Measurements from ENCODE around the gene MUSTN1.

Gene MUSTN1

DNA sequence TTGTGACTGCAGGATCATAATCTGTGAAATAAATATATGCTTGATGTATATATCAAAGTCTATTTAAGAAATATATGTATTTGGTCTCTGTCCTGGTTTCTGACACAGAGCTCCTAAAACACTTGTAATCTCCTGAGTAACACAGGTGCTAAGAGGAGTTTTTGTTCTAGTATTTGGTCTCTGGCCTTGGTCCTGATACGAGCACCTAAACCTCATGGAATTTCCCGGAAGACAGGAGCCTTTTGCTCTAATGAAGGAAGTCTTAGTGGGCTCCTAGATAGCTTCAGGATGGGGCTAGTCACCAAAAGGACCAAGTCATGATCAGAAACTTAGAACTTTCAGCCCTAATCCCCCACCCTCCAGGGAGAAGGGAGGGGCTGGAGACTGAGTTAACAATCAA lies 19.2 kb upstream of the MUSTN1 start:
- Histone ChIP-seq H3K4me1 (ENCODE audit: control insufficient read depth, insufficient read depth, low read length, unreplicated experiment) (no peaks in the 10 kb centered on the region), H3K27me3 (ENCODE audit: insufficient read depth, low read length) (no peaks in the 10 kb centered on the region), H3K4me3 (ENCODE audit: low read depth, low read length) (no peak overlapping the region), H3K36me3 (ENCODE audit: insufficient read depth, low read length) (no peaks in the 10 kb centered on the region), H3K79me2 (ENCODE audit: control insufficient read depth, insufficient read depth, low read length, unreplicated experiment) (no peaks in the 10 kb centered on the region), H2AFZ (ENCODE audit: low read length, unreplicated experiment) (no peak overlapping the region), H3K27ac (ENCODE audit: low read depth, low read length) (no peak overlapping the region)

GRCh38 chr3:52852419-52852818 lies 17.6 kb upstream of the MUSTN1 start:
- Histone ChIP-seq H2AFZ (ENCODE audit: low read length, unreplicated experiment) (no peak overlapping the region), H3K27ac (ENCODE audit: low read depth, low read length) (no peak overlapping the region), H3K27me3 (ENCODE audit: insufficient read depth, low read length) (no peaks in the 10 kb centered on the region), H3K4me1 (ENCODE audit: control insufficient read depth, insufficient read depth, low read length, unreplicated experiment) (no peaks in the 10 kb centered on the region), H3K79me2 (ENCODE audit: control insufficient read depth, insufficient read depth, low read length, unreplicated experiment) (no peaks in the 10 kb centered on the region), H3K36me3 (ENCODE audit: insufficient read depth, low read length) (no peaks in the 10 kb centered on the region), H3K4me3 (ENCODE audit: low read depth, low read length) (no peak overlapping the region)

- Histone ChIP-seq H3K79me2 (ENCODE audit: control insufficient read depth, insufficient read depth, low read length, unreplicated experiment) (no peaks in the 10 kb centered on the region), H3K36me3 (ENCODE audit: insufficient read depth, low read length) (no peaks in the 10 kb centered on the region), H2AFZ (ENCODE audit: low read length, unreplicated experiment) (no peak overlapping the region), H3K27ac (ENCODE audit: low read depth, low read length) (no peak overlapping the region), H3K27me3 (ENCODE audit: insufficient read depth, low read length) (no peaks in the 10 kb centered on the region), H3K4me3 (ENCODE audit: low read depth, low read length) (no peak overlapping the region), H3K4me1 (ENCODE audit: control insufficient read depth, insufficient read depth, low read length, unreplicated experiment) (no peaks in the 10 kb centered on the region)
These were observed 16.5 kb upstream of the MUSTN1 start for GRCh38 chr3:52851348-52851747.

DNA sequence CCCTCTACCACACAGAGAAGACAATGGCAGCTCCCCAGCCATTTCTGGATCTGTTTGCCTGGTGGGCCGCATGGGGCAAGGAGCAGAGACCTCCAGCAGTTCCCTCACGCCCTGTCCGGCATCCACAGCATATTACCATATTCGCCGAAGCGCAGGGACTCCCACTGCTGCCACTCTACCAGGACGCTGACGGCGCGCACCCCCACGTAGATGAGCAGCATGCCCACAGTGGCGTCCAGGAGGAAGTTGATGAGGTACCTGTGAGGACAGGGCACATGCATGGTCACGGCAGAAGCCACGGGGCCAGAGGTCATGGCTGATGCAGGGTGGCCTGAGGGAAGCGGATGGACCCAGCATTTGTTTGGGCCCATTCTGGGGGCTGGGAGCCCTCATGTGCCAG lies 14.8 kb upstream of the MUSTN1 start:
- Histone ChIP-seq H3K27me3 (ENCODE audit: insufficient read depth, low read length) (no peaks in the 10 kb centered on the region), H3K4me3 (ENCODE audit: low read depth, low read length) (no peak overlapping the region), H3K79me2 (ENCODE audit: control insufficient read depth, insufficient read depth, low read length, unreplicated experiment) (no peaks in the 10 kb centered on the region), H3K27ac (ENCODE audit: low read depth, low read length) (no peak overlapping the region), H2AFZ (ENCODE audit: low read length, unreplicated experiment) (no peak overlapping the region), H3K36me3 (ENCODE audit: insufficient read depth, low read length) (no peaks in the 10 kb centered on the region), H3K4me1 (ENCODE audit: control insufficient read depth, insufficient read depth, low read length, unreplicated experiment) (no peaks in the 10 kb centered on the region)

DNA sequence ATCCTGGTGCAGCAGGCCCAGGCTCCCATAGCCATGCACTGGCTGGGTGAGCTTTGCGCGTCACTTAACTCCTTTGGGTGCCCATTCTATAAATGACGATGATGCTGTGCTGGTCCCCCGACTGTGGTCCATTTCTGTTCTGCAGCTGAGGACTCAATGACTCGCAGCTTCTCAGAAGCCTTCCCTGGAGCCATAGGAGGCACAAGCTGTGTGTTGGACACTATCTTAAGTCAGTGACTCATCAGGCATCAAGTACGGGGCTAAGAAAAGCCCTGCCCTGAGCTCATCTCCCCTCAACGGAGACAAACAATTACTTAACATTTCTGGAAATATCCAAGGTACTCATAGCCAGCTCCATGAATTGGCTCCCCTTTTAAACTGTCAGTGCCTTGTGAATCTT lies 13.8 kb upstream of the MUSTN1 start:
- Histone ChIP-seq H3K27ac (ENCODE audit: low read depth, low read length) (no peak overlapping the region), H3K27me3 (ENCODE audit: insufficient read depth, low read length) (no peaks in the 10 kb centered on the region), H3K4me3 (ENCODE audit: low read depth, low read length) (no peak overlapping the region), H3K4me1 (ENCODE audit: control insufficient read depth, insufficient read depth, low read length, unreplicated experiment) (no peaks in the 10 kb centered on the region), H2AFZ (ENCODE audit: low read length, unreplicated experiment) (no peak overlapping the region), H3K79me2 (ENCODE audit: control insufficient read depth, insufficient read depth, low read length, unreplicated experiment) (no peaks in the 10 kb centered on the region), H3K36me3 (ENCODE audit: insufficient read depth, low read length) (no peaks in the 10 kb centered on the region)

- no peaks in the 10 kb centered on the region for H3K4me1 ChIP-seq (ENCODE audit: control insufficient read depth, insufficient read depth, low read length, unreplicated experiment)
- H2AFZ ChIP-seq (ENCODE audit: low read length, unreplicated experiment) = no peak overlapping the region
- H3K4me3 ChIP-seq (ENCODE audit: low read depth, low read length) = no peak overlapping the region
- H3K27me3 ChIP-seq (ENCODE audit: insufficient read depth, low read length) = no peaks in the 10 kb centered on the region
- no peaks in the 10 kb centered on the region for H3K36me3 ChIP-seq (ENCODE audit: insufficient read depth, low read length)
- H3K79me2 ChIP-seq (ENCODE audit: control insufficient read depth, insufficient read depth, low read length, unreplicated experiment) = no peaks in the 10 kb centered on the region
- no peak overlapping the region for H3K27ac ChIP-seq (ENCODE audit: low read depth, low read length)
These were observed 12.9 kb upstream of the MUSTN1 start for GRCh38 chr3:52847726-52848125.

GRCh38 chr3:52847241-52847640 lies 12.4 kb upstream of the MUSTN1 start:
- Histone ChIP-seq H3K79me2 (ENCODE audit: control insufficient read depth, insufficient read depth, low read length, unreplicated experiment) (no peaks in the 10 kb centered on the region), H3K4me3 (ENCODE audit: low read depth, low read length) (no peak overlapping the region), H3K27me3 (ENCODE audit: insufficient read depth, low read length) (no peaks in the 10 kb centered on the region), H3K27ac (ENCODE audit: low read depth, low read length) (no peak overlapping the region), H2AFZ (ENCODE audit: low read length, unreplicated experiment) (no peak overlapping the region), H3K4me1 (ENCODE audit: control insufficient read depth, insufficient read depth, low read length, unreplicated experiment) (no peaks in the 10 kb centered on the region), H3K36me3 (ENCODE audit: insufficient read depth, low read length) (no peaks in the 10 kb centered on the region)

DNA sequence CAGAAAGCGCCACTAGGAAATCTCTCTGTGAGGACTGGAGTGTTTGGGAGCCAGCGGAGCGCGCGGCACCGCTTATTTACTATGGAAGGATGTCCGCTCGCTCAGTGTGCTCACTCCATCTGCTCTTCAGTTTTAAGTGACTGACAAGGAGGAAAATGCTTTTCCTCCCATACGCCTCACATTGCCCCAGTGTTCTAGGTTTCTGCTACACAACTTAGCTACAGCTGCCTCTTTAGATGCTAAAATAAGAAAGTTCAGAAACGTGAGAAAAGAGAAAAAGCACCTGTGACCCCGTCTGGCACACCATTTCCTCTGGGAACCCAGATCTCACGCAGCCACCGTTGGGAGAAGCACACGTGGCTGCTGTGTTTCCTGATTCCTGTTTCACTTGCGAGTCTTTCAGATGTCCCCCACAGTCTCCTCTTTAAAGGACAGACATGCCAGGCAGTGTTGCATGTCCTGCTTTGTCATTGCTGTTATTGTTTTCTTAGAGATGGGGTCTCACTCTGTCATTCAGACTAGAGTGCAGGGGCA lies 11.7 kb upstream of the MUSTN1 start:
- Histone ChIP-seq H3K4me1 (ENCODE audit: control insufficient read depth, insufficient read depth, low read length, unreplicated experiment) (no peaks in the 10 kb centered on the region), H2AFZ (ENCODE audit: low read length, unreplicated experiment) (no peak overlapping the region), H3K27me3 (ENCODE audit: insufficient read depth, low read length) (no peaks in the 10 kb centered on the region), H3K4me3 (ENCODE audit: low read depth, low read length) (no peak overlapping the region), H3K27ac (ENCODE audit: low read depth, low read length) (no peak overlapping the region), H3K36me3 (ENCODE audit: insufficient read depth, low read length) (no peaks in the 10 kb centered on the region), H3K79me2 (ENCODE audit: control insufficient read depth, insufficient read depth, low read length, unreplicated experiment) (no peaks in the 10 kb centered on the region)

DNA sequence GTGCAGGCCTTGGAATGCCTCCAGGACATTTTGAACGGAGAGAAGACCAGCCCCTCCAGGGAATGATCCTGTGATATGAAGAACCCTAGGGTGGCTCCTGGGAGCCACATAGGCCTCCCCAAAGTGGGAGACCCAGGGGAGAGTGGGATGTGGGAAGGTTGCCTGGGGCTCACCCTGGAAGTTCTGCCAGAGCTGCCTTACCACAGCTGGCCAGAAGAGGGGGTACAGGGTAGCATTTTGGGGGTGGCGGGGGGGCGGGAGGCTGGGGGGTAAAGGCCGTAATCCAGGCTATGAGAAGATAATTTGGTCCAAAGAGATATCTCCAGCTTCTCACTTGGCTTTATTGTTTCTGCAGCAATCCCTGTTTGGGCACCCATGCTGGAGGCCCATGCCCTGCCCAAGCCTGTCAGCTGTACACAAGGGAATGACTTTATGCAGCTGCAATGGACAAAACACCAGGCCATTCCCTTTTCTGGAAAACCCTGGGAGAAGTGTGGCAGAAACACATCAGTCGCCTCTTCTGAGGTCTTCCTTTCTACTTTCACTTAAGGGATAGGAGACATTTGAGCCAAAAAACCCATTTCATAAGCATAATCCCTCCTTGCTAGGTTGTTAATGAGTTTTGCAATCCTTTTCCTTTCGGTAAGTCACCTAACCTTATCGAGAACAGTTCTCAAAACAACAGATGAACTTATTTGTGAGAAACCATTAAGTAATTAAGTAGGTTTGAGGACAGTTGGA lies 11.0 kb upstream of the MUSTN1 start:
- no peaks in the 10 kb centered on the region for H3K79me2 ChIP-seq (ENCODE audit: control insufficient read depth, insufficient read depth, low read length, unreplicated experiment)
- no peak overlapping the region for H3K4me3 ChIP-seq (ENCODE audit: low read depth, low read length)
- H3K27ac ChIP-seq (ENCODE audit: low read depth, low read length) = no peak overlapping the region
- H2AFZ ChIP-seq (ENCODE audit: low read length, unreplicated experiment) = no peak overlapping the region
- no peaks in the 10 kb centered on the region for H3K36me3 ChIP-seq (ENCODE audit: insufficient read depth, low read length)
- no peaks in the 10 kb centered on the region for H3K4me1 ChIP-seq (ENCODE audit: control insufficient read depth, insufficient read depth, low read length, unreplicated experiment)
- H3K27me3 ChIP-seq (ENCODE audit: insufficient read depth, low read length) = no peaks in the 10 kb centered on the region

DNA sequence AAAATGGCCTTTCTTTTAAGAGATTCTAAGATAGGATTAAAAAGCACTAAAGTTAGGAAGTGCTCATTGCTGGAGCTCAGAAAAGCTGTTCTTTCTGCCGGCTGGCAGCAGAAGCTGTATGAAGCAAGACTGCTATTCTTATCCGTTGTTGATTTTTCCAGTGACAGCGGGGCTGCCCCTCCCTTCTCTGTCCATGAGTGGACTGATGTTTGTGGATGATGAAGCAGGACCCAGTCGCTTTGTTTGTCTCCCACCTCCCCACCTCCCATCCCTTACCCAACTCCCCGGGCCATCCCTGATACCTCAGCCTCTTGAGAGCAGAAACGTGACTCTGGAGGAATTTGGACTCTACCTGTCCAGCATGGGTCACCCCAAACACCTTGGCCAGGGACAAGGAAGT lies 10.3 kb upstream of the MUSTN1 start:
- no peak overlapping the region for H3K27ac ChIP-seq (ENCODE audit: low read depth, low read length)
- H3K36me3 ChIP-seq (ENCODE audit: insufficient read depth, low read length) = no peaks in the 10 kb centered on the region

GRCh38 chr3:52844290-52844975 lies 9.6 kb upstream of the MUSTN1 start:
- Histone ChIP-seq H3K4me1 (ENCODE audit: control insufficient read depth, insufficient read depth, low read length, unreplicated experiment) (no peaks in the 10 kb centered on the region), H3K27me3 (ENCODE audit: insufficient read depth, low read length) (no peaks in the 10 kb centered on the region), H2AFZ (ENCODE audit: low read length, unreplicated experiment) (no peak overlapping the region), H3K79me2 (ENCODE audit: control insufficient read depth, insufficient read depth, low read length, unreplicated experiment) (no peaks in the 10 kb centered on the region), H3K4me3 (ENCODE audit: low read depth, low read length) (no peak overlapping the region), H3K36me3 (ENCODE audit: insufficient read depth, low read length) (no peaks in the 10 kb centered on the region), H3K27ac (ENCODE audit: low read depth, low read length) (no peak overlapping the region)

More for the DNA sequence above, 10.3 kb upstream of the MUSTN1 start:
- no peak overlapping the region for H2AFZ ChIP-seq (ENCODE audit: low read length, unreplicated experiment)
- H3K4me1 ChIP-seq (ENCODE audit: control insufficient read depth, insufficient read depth, low read length, unreplicated experiment) = no peaks in the 10 kb centered on the region
- no peak overlapping the region for H3K4me3 ChIP-seq (ENCODE audit: low read depth, low read length)
- no peaks in the 10 kb centered on the region for H3K79me2 ChIP-seq (ENCODE audit: control insufficient read depth, insufficient read depth, low read length, unreplicated experiment)
- H3K27me3 ChIP-seq (ENCODE audit: insufficient read depth, low read length) = no peaks in the 10 kb centered on the region
